Activated CD4-positive, alpha-beta T cell treated with anti-CD3 and anti-CD28 coated beads, Interleukin-2, Interleukin-4, amounts not matched to agents 100 ng/mL and 50 ng/mL, durations not matched to agents 16 hours and 8 hours (primary cell): Measurements from ENCODE around the gene SULT1A1.
"Not testable (repeated sequence)": the region's sequence is repeated elsewhere in the genome, so short reads cannot be mapped to it uniquely, and the experiment has no call there.

Experiments
- DNase-seq: peaks from one replicate; pipeline ENCODE4 v3.0.0-alpha.2; 2020; ENCODE audit warnings: low spot score

Gene SULT1A1

GRCh38 chr16:28591355-28591754 lies 18.5 kb downstream of the SULT1A1 start:
- no peak for DNase-seq

DNA sequence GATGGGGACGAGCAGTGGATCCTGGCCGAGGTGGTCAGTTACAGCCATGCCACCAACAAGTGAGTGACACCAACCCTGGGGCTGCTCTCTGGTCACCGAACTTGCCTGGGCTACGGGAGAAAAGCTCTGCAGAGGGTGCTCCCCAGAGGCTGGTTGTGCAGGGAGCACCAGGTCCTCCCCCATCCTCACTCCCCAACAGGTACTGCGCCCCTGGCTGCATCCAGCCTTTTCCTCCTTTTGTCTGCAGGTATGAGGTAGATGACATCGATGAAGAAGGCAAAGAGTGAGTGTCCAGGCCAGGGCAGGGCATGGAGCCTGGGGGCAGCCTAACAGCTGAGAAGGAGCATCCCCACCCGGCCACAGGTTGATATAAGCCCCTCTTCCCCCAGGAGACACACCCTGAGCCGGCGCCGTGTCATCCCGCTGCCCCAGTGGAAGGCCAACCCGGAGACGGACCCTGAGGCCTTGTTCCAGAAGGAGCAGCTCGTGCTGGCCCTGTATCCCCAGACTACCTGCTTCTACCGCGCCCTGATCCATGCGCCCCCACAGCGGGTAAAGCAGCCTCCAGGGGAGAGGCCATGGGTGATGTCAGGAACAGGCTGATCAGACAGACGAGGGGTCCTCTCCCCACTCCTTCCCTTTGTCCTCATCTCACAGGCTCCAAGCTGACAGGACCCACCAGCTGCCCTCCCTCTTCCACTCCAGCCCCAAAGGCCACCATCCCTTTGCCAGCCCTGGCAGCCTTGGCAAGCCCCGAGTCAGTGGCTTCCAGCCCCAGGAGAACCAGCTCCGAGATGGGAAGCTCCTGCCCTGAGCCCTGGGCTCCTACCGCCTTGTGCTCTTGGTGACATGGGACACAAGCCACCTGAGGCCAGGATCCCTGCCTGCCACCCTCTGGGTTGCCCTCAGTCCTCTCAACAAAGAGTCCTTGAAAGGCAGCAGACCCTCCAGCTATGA lies 19.2 kb downstream of the SULT1A1 start:
- no peak for DNase-seq

- DNase-seq = no peak
Observed at GRCh38 chr16:28589930-28590329, 19.9 kb downstream of the SULT1A1 start.

DNA sequence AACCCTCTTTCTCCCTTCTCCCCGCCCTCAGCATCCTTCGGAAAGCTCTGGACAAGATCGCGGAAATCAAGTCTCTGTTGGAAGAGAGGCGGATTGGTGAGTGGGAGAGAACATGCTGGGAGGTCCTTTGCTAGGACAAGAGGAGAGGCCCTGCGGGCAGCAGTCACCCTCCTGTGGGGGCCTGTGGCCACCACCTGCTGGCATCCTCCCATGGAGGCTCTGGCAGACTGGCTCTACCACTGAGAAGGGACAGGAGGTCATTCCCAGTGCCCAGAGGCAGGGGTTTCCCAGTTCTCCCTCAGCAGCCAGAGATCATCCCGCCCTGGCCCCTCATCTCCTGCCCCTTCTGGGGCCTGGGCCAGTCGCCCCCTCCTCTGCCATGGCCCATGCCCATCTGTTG lies 20.8 kb downstream of the SULT1A1 start:
- no peak for DNase-seq

DNA sequence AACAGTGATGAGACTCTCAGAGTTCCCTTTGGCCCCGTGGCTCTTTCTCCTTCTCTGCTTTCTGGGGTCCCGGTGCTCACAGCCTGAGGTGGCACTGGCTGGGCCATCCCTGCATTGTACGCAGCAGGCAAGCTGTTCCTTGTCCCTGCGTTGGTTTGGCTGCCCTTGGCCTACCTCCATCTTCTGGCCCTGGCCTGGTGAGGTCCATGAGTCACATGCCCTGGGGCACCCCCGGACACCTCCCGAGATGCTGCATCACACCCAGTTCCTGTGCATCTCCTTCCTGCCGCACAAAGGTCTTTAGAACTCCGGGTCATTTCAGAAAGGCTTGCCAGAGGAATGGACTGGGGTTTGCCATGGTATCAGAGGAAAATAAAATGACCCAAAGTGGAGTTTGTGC lies 22.5 kb downstream of the SULT1A1 start:
- no peak for DNase-seq

DNA sequence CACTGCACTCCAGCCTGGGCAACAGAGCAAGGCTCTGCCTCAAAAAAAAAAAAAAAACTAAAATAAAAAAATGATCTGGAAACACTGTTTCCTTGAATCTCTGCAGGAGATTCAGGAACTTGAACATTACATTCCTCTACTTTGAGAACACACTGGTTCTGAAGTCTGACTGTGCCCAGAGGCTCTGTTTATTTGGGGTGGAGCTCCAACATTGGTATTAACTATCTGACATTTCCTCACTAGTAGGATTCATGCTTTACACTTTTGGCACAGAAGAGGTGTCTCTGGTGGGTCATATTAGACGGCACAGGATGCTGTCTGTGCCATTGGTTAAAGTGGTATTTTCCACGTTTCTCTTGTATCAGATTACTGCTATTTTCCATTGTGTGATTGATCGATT lies 23.4 kb downstream of the SULT1A1 start:
- DNase-seq = no peak

DNA sequence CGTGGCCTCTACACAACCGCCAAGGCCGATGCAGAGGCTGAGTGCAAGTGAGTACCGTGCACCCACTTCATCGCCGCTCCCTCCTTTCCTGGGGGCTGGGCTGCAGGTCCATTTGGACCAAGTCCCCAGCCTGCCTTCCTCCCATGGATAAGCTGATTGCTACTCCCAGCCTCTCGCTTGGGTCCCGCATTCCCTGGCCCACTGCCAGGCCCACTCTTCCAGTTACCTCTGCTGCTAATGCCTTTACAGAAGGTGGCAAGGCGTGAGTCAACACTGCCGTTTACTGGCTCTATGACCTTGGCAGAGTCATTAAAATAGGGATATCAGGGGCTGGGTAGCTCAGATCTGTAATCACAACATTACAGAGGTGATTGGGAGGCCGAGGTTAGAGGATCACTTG lies 24.2 kb downstream of the SULT1A1 start:
- no peak for DNase-seq

GRCh38 chr16:28580726-28581315 lies 29.0 kb downstream of the SULT1A1 start:
- no peak for DNase-seq

DNA sequence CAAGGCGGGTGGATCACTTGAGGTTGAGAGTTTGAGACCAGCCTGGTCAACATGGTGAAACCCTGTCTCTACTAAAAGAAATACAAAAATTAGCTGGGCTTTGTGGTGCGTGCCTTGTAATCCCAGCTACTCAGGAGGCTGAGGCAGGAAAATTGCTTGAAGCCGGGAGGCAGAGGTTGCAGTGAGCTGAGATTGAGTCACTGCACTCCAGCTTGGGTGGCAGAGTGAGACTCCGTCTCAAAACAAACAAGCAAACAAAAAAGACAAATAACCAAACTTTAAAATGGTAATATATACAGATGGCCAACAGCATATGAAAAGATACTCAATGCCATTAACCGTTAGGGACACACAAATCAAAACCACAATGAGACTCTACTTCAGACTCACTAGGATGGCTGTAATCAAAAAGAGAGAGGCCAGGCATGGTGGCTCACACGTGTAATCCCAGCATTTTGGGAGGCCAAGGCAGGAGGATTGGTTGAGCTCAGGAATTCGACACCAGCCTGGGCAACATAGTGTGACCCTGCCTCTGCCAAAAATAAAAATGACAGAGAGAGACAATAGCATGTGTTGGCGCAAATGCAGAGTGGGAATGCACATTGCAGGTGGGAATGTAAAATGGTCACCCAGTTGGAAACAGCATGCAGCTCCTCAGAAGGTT lies 34.3 kb downstream of the SULT1A1 start:
- DNase-seq = no peak

GRCh38 chr16:28574925-28575324 lies 34.9 kb downstream of the SULT1A1 start:
- DNase-seq = no peak

- no peak for DNase-seq
Observed at GRCh38 chr16:28573738-28574718, 35.8 kb downstream of the SULT1A1 start.

GRCh38 chr16:28572696-28573510 lies 36.9 kb downstream of the SULT1A1 start:
- DNase-seq = no peak

- no peak for DNase-seq
Observed at GRCh38 chr16:28569968-28570752, 39.7 kb downstream of the SULT1A1 start.

- DNase-seq = no peak
Observed at GRCh38 chr16:28569021-28569420, 40.8 kb downstream of the SULT1A1 start.

DNA sequence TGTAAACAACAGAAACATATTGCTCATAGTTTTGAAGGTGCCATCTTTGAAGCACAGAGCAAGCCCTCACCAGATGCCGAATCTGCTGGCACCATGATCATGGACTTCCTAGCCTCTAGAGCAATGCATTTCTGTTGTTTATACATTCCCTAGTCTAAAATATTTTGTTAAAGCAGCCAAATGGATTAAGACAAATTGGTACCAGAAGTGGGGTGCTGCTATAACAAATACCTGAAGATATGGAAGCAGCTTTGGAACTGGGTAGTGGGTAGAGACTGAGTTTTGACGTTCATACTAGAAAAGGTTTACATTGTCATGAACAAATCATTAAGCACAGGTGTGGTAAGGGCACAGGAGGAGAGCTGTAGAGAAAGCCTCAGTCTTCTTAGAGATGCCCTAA lies 42.6 kb downstream of the SULT1A1 start:
- no peak for DNase-seq

- not testable (repeated sequence) for DNase-seq
Observed at GRCh38 chr16:28566233-28566925, 43.5 kb downstream of the SULT1A1 start.

DNA sequence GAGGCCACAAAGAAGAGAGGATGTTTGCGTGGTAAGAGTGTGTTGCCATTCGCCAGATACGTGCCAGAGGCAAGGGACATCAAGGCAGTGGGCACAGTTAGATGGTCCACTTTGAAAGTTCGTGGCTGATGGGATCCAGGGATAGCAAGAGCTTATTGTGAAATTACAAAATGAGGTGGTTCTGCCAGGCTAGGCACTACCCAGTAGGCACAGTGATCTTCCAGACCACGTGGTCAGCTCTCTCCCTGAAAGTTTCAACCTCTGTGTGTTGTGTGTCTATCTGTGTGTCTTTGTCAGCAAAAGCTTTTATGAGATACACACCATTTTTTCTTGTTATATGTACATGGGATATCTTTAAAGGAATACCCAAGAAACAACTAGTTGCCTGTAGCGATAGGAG lies 46.6 kb downstream of the SULT1A1 start:
- no peak for DNase-seq

- no peak for DNase-seq
Observed at GRCh38 chr16:28562199-28562598, 47.6 kb downstream of the SULT1A1 start.

- no peak for DNase-seq
Observed at GRCh38 chr16:28561557-28562187, 48.2 kb downstream of the SULT1A1 start.
